GM12891 (cell line): ENCODE measurements around the gene RIMS1.

ENCODE experiments used
- POLR2A ChIP-seq: IDR thresholded peaks from 2 replicates; pipeline ENCODE4 v1.6.1; 2011; ENCODE audit warnings: low read depth, low read length, control low read depth
- POLR2AphosphoS5 ChIP-seq: IDR thresholded peaks from 2 replicates; pipeline ENCODE4 v1.6.1; 2011; ENCODE audit warnings: low read depth, low read length, control low read depth
- TAF1 ChIP-seq: IDR thresholded peaks from 2 replicates; pipeline ENCODE4 v1.6.1; 2011; ENCODE audit warnings: low read depth, low read length, control low read depth

- TF ChIP-seq POLR2A (no peak), POLR2AphosphoS5 (no peak), TAF1 (no peak)
These were observed 319.1 kb downstream of the RIMS1 start for GRCh38 chr6:72205500-72205899.
